HG02763 (cell line): Measurements from ENCODE around the gene GMEB2.
"Not testable (repeated sequence)": the region's sequence is repeated elsewhere in the genome, so short reads cannot be mapped to it uniquely, and the experiment has no call there.

Experiments used
- ATAC-seq: cut with Tn5 transposase; IDR thresholded peaks from one replicate; pipeline ENCODE4 v1.9.1; 2021; ENCODE audit warnings: mild to moderate bottlenecking, moderate library complexity; ENCODE audit not compliant: unreplicated experiment

The GMEB2 gene

DNA sequence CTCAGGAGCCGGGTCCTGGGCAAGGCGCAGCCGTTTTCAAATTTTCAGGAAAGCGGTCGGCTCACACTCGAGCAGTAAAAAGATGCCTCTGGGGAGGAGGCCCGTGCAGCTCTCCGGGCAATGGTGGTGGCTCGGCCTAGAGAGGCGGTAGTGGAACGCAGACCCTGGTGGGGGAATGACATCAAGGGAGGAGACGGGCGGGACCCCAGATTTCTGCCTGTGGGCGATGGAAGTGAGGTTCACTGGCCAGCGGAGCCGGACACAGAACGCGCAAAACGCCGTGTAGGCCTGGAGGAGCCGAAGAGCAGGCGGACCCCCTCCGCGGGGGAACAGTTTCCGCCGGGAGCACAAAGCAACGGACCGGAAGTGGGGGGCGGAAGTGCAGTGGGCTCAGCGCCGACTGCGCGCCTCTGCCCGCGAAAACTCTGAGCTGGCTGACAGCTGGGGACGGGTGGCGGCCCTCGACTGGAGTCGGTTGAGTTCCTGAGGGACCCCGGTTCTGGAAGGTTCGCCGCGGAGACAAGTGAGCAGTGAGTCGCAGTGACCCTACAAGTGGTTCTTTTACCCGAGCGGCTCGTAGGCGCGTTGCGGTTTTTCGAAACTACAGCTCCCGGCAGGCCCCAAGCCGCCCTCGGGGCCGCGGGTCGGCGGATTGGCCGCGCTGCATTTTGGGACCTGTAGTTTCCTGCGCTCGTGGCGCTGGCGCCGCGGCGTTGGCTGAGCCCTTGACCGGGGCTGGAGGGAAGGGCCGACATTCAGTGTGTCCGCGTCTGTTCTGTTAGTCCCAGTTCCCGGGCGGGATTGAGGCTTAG lies 31.2 kb upstream of the GMEB2 start, which contains the start of gene RTEL1:
Gene RTEL1, plus strand, starts transcription at position 376 of the 812 bp plus-strand sequence. CDS start 1,091 bp downstream, outside the sequence.
- peak; percentile 82 for ATAC-seq

DNA sequence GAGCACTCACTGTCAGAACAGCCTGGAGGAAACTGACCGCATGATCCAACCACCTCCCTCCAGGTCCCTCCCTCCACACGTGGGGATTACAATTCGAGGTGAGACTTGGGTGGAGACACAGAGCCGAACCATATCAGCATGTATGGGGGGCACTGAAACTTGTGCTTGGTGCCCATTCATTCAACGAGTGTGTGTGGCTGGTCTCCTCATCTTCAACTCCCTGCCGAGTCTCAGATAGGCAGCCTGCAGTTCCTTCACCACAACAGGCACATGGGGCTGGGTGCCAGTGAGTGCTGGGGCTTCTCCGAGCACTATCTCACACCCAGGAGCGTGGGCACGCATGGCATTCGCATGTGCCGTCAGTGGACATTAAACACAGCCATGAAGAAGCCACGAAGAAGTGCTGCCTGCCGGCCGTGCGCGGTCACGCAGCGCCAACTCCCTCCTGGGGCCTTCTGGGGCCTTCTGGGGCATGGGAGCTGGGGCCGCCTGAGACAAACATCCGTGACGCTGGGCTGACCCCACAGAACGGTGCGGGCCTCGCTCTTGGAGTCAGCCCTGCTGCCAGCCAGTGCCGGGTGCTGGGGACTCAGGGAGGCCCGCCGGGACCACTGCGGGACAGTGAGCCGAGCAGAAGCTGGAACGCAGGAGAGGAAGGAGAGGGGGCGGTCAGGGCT lies 30.5 kb upstream of the GMEB2 start:
- no peak for ATAC-seq

DNA sequence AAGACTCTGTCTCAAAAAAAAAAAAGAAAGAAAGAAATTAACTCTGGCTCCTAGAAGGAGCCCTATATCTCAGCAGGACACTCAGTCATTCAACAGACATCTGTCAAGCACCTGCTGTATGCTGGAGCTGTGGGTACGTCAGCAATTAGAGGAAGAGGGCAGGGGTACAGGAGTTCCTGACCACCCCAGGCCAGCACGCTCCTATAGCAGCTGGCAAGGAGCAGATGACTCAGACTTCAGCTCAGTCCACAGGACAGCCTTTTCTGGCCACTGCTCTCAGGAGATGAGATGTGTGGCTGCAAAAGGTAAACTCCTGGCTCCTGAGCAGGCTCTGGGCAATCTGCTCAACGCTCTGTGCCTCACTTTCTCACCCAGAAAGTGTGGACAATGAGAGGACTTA lies 29.6 kb upstream of the GMEB2 start:
- no peak for ATAC-seq

DNA sequence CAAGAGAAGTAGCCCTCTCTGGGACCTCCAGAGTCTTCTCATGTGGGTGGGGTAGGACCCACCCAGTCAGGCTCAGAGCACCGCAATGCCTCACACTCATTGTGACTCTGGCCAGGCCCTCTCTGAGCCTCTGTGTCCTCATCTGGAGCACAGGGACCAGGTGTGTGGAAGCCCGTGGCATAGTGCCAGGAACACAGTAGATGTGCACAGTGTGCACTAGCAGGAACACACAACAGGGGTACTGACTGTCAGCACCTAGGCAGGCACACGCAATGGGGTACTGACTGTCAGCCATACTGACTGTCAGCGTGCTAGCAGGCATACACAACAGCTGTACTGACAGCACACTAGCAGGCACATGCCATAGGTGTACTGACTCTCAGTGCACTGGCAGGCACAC lies 28.3 kb upstream of the GMEB2 start:
- ATAC-seq, result no peak

DNA sequence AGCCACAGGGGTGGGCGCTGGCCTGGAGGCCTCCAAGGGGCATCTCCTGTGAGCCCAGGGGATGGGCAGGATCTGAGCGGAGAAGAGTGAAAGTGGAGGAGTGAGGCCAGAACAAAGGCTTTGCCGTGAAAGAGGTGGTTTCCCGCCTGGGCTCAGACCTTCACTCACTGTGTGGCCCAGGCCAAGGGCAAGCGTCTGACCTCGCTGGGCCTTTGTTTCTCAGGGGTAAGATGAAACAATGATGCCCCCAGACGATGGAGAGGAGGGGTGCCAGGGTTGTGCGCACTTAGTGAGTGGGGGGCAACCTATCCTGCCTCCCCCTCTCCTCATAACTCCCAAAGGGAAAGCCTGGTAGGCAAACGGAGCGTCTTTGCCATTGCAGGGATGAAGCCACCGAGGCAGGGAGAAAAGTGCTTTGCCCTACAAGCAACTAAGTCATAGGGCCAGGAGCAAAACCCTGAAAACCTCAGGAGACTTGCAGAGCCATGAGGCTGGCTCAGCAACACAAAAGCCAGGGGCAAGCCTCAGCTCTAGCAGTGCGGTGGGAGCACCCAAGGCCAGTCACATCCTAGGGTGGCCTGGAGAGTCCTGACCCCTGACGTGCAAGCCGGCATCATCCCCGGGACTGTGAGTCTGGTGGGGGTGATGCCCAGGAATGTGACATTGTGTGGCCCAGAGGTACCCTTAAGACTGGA lies 27.2 kb upstream of the GMEB2 start:
- ATAC-seq, result no peak

DNA sequence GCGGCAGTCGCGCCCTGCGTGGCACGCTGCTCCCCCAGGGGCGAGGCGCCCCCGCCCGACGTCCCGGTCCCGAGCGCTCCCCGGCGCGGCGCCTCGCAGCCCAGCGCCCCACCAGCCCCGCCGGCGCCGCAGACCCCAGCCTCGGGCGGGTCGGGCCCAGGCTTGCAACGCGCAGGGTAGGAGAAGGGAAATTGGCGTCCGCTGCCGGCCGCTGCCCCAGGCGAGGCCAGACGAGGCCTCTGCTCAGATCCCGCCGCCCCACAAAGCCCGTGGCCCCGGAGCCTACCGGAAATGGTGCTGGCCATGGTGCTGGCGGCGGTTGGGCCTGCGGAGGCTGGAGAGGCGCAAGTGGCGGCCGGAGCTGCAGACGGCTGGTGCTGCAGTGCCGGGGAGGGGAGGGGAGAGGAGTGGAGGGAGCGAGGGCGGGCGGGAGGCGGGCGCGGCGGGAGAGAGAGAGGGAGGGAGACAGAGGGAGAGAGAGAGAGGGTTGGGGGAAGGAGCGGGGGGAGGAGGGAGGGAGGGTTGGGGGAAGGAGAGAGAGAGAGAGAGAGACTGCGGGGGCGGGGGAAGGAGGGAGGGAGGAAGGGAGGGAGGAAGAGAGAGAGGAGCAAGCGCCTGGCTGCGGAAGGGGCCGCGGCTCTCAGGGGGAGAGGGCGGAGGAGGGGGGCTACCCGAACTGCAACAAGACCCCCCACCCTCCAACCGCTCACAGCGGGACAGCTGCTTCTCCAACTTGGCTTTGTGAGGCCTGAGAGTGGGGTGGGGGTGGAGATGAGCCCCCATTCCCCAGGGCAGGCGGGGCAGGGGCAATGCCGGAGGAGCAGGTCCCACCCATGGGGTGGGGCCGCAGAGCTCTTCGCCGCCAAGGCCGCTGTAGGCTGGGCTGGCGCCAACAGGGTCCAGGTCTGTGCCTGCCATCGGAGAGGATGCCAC lies 26.4 kb upstream of the GMEB2 start, which contains the start of gene STMN3:
Gene STMN3, minus strand, starts transcription at position 384 of the 933 bp plus-strand sequence. Its CDS starts 79 bp downstream, at position 305.
- no peak for ATAC-seq

DNA sequence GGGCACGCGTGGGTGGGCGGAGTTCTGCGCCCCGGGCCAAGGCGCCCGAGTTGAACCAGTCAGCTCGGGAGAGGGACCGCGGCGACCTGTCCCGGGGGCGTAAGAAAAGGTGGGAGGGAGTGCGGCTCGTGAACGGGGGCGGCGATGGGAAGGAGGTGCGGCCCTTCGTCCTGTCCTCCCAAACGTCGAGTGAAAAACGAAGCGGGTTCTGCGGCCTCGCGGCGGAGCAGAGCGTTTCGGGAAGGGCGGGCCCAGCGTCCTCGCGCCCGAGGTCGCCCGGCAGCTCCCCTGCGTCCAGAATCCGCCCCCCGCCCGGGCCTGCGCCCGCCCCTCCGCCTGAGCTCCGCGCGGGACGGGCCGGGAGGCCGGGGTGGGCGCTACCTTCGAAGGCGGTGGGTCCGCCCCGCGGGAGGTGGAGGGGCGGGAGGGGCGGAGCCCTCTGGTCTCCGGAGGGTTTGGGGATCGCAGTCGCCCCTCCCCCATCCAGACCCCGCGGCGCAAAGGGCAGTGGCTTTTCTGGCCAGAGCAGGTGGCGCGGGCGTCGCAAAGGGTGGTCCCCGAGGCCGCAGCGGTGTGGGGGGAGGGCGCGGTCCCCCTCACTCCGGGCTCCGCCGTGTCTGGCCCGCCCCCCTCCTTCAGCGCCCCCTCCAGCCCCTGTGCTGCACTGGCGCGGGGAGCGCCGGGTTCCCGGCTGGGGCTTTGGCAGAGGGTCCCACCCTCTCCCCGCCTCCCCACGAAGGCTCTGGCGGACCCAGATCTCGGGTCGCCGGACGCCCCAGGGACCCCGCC lies 25.5 kb upstream of the GMEB2 start:
- no peak for ATAC-seq

DNA sequence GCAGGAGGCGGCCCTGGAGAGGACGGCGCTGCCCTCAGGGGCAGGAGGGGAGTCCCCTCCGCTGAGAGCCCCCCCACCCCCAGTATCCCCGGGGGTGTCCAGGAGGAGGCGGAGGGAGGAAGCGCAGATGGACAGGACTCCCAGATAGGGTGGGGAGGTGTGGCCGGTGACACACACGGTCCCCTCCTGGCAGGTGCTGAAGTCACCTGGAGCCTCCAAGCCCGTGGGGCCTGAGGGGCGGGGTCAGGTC lies 25.0 kb upstream of the GMEB2 start:
- ATAC-seq, result no peak

DNA sequence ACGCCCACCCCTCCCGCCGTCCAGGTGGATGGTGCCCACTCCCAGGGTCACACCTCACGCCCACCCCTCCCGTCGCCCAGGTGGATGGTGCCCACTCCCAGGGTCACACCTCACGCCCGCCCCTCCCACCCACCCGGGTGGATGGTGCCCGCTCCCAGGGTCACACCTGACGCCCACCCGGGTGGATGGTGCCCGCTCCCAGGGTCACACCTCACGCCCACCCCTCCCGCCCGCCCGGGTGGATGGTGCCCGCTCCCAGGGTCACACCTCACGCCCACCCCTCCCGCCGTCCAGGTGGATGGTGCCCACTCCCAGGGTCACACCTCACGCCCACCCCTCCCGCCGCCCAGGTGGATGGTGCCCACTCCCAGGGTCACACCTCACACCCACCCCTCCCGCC lies 23.6 kb upstream of the GMEB2 start:
- not testable (repeated sequence) for ATAC-seq

DNA sequence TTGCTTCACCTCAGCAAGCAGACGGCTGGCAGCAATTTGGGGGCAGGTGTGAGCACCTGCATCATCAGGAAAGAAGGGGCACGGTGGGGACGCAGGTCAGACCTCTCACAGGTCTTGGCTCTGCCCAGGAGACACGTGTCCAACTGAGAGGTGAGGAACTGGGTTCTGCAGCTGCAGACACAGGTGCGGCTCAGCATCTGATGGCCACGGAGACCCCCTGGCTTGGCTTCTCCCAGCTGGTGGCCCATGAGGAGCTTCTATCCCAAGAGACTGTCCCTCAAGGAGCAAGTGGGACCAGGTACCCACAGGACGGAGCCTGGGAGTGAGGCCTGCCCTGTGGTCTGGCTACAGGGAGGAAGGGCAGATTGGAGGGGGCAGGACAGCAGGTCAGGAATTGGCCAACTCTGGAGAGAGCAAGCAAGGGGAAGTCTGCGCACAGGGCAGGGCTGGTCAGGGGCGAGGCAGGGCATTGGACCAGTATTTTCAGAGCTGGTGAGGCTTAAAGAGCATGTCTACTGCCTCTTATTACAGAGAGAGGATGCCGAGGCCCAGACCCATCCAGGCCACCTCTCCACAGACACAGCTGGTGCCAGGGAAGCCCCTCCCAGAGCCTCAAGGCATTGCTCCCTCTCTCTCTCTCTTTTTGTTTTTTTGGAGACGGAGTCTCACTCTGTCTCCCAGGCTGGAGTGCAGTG lies 22.1 kb upstream of the GMEB2 start:
- ATAC-seq, result no peak

DNA sequence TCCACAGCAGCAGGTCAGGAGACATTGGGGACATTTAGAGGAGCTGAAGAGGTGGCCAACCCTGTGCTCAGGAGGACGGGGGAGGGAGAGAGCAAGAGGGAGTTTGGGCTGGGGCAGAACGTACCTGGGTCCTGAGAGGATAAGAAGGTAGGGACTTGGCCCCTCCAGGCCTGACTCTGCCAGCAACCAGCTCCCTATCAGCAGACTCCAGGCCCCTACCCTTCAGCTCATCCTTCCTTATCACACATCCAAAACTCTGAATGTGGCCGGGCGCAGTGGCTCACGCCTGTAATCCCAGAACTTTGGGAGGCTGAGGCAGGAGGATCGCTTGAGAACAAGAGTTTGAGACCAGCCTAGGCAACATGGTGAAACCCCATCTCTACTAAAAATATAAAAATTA lies 21.3 kb upstream of the GMEB2 start:
- no peak for ATAC-seq

DNA sequence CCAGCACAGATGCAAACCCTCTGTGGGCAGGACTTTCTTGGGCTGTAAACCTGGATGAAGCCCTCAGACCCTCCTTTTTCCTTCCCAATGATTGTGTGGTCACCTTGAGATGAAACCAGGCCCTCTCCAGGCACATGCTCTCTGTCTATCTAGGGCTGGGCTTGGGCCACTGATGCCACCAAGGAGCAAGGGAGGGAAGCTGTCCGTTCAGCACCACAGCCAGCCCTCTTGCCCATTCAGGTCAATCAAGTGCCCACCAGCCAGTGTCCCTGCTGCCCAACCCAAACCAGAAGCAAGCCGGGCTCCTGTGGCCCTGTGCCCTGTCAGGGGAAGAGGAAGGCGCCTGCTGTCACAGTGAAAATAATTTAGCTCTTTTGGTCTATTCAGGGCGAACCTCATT lies 18.3 kb upstream of the GMEB2 start:
- no peak for ATAC-seq

DNA sequence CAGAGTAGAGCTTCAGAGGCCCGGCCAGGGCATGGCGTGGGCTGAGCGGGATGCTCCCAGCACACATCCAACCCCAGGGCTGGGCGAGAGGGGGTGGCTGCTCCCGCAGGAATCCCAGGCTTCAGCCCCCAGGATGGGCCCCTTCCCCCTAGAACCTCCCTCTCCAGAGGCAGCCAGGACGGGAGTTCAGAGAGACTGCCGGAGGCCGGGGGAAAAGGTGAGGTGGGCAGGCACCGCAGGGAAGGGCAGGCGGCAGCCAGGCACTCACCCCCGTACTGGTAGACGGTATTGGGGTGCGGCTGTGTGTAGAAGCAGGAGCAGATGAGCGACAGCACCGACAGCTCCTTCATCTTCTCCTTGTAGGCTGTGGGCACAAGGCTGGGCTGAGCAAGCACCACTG lies 17.0 kb upstream of the GMEB2 start:
- ATAC-seq, result no peak

DNA sequence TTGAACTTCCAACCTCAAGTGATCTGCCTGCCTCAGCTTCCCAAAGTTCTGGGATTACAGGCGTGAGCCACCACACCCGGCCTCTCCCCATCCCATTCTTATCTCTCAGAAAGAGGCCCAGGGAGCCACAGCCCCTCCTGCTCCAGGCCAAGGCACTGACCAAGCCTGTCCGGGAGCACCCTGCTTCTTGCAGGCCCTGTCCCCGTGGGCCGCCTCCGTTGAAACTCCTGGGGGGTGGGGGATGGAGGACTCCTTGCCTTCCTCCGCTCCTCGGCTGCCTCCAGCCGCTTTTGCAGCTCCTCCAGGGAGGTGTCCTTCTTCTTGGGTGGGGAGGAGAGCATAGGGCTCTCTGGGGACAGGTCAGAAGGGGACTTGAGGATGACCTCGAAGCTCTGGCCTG lies 16.6 kb upstream of the GMEB2 start:
- no peak for ATAC-seq

DNA sequence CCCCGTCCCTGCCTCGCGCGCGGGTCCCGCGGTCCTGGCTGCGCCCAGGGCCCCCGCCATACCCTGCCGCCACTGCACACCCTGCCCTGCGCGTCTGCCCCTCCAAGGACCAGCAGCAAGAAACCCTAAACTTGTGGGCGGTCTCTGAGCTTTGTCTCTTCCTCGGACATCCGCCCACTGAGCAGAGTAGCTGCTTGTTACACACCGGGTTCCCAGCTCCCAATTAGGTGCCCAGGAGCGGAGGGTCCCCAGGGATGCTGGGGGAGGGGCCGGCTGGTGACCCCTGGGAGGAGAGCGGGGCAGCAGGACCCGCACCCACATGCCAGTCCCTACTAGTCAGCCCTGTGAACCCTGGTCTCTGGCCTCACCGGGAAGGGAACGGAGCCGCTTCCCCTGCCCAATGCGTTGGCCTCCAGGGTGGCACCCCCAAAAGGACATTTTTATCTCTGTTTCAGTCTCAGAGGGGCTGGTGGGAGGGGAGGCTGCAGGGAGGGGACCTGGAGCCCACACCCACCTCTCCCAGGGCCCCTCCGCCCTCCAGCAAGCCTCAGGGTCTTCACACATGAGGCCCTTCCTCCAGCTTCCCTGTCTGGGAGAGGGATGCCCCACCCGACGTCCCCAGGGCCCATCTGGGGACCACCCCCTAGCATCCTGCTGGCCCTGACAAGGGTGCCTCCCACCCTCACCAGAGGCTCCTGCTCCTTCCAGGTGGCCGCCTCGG lies 15.8 kb upstream of the GMEB2 start:
- ATAC-seq, result no peak

DNA sequence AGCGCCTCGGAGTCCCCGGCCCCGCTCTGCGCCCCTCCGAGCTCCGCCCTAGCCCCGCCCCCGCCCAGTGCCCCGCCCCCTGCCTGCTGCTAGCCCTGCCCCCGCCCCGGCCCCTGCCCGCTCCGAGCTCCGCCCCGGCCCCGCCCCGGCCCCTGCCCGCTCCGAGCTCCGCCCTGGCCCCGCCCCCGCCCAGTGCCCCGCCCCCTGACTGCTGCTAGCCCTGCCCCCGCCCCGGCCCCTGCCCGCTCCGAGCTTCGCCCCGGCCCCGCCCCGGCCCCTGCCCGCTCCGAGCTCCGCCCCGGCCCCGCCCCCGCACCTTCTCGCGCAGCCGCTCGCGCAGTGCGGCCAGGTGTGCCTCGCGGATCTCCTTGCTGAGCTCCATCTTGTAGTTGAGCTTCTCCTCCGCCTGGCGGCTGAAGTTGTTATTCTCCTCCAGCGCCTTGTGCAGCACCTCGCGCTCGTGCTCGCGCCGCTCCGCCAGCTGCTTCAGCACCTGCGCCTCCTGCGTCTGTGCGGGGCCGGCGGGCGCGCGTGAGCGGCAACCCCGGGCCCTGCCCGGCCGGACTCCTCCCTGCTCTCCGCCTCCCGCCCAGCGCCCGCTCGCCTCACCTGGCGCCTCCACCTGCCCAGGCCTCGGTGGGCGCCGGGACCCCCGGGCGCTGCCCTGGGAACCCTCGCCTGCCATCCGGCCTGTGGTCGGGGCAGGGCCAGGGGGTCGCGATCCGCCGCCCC lies 15.1 kb upstream of the GMEB2 start:
- peak; percentile 69 for ATAC-seq

DNA sequence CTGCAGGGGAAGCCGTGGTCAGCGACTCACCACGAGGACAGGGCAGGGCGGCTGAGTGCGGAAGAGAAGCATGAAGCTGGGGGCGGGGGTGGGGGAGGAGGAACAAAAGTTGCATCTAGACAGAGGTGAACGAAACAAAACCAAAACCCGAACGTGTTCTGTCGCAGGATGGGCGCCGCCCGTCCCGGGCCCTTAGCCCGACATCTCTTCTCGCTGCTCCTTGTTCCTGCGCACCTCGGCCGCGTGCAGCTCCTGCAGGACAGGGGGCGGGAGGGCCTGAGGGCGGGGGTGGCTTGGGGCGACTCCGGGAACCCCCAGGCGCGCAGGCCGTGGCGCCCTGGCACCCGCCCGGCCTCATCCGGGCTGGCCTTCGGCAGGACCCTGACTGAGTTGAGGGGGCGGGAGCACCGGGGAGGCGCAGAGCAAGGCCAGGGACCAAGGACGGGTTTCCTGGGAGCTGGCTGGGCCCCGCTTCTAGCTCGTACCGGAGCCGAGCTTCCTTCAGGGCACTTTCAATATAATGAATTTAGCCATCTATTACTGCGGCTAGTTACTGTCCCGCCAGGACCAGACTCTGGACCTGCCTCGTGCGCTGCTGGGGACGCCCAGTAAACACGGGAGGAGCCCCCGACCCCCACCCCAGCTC lies 14.4 kb upstream of the GMEB2 start:
- peak; percentile 13 for ATAC-seq

DNA sequence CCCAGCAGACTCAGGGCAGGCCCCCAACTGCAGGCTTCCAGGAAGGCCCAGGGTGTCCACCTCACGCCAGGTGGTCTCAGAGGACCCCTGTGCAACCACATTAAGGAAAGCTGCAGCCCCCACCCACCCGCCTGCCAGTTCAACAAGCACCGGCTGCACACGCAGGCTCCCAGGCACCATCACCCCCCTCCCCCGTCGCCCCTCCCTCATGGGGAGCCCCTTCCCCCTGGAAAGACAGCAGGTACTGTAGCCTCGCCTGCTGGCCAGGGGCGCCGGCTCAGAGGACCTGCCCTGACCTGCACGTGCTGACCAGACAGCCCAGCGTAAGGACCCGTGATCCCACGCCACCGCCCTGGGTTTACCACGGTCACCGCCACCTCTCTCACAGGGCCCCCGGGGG lies 13.8 kb upstream of the GMEB2 start:
- not testable (repeated sequence) for ATAC-seq
